Measurements from ENCODE around the gene ABHD11.
"Not testable (repeated sequence)": the region's sequence is repeated elsewhere in the genome, so short reads cannot be mapped to it uniquely, and the experiment has no call there.

Gene ABHD11

GRCh38 chr7:73718905-73719805 lies 19.4 kb downstream of the ABHD11 start, which contains the start of gene STX1A:
Gene STX1A, minus strand, starts transcription at chr7:73719669. Its CDS starts 38 bp downstream, at chr7:73719631.
- H3K27ac ChIP-seq (ENCODE audit: low read depth, low read length), result peak within 1 kb of the TSS; percentile 97
- no peaks in the 10 kb centered on the region for H3K27me3 ChIP-seq (ENCODE audit: insufficient read depth, low read length)
- peak within 1 kb of the TSS; percentile 97 for H3K4me3 ChIP-seq (ENCODE audit: low read depth, low read length)
- peaks cover 43% of the 10 kb centered on the region for H3K4me1 ChIP-seq (ENCODE audit: control insufficient read depth, insufficient read depth, low read length, unreplicated experiment)
- H3K79me2 ChIP-seq (ENCODE audit: control insufficient read depth, insufficient read depth, low read length, unreplicated experiment), result peaks cover 45% of the 10 kb centered on the region
- no peak within 1 kb of the TSS for H2AFZ ChIP-seq (ENCODE audit: low read length, unreplicated experiment)
- no peaks in the 10 kb centered on the region; the same call in 1 of the 2 replicates for H3K36me3 ChIP-seq (ENCODE audit: insufficient read depth, low read length)

GRCh38 chr7:73718438-73718881 lies 20.1 kb downstream of the ABHD11 start:
- Histone ChIP-seq H3K27me3 (ENCODE audit: insufficient read depth, low read length) (no peaks in the 10 kb centered on the region), H3K4me3 (ENCODE audit: low read depth, low read length) (peak overlapping the region; percentile 97), H3K27ac (ENCODE audit: low read depth, low read length) (peak overlapping the region; percentile 97), H3K4me1 (ENCODE audit: control insufficient read depth, insufficient read depth, low read length, unreplicated experiment) (peaks cover 49% of the 10 kb centered on the region), H3K79me2 (ENCODE audit: control insufficient read depth, insufficient read depth, low read length, unreplicated experiment) (peaks cover 52% of the 10 kb centered on the region), H2AFZ (ENCODE audit: low read length, unreplicated experiment) (no peak overlapping the region), H3K36me3 (ENCODE audit: insufficient read depth, low read length) (no peaks in the 10 kb centered on the region; the same call in 1 of the 2 replicates)

GRCh38 chr7:73717991-73718405 lies 20.6 kb downstream of the ABHD11 start:
- Histone ChIP-seq H3K36me3 (ENCODE audit: insufficient read depth, low read length) (peaks cover 3% of the 10 kb centered on the region; the same call in 1 of the 2 replicates), H3K27me3 (ENCODE audit: insufficient read depth, low read length) (no peaks in the 10 kb centered on the region), H3K27ac (ENCODE audit: low read depth, low read length) (peak overlapping the region; percentile 97), H2AFZ (ENCODE audit: low read length, unreplicated experiment) (no peak overlapping the region), H3K79me2 (ENCODE audit: control insufficient read depth, insufficient read depth, low read length, unreplicated experiment) (peaks cover 57% of the 10 kb centered on the region), H3K4me3 (ENCODE audit: low read depth, low read length) (peak overlapping the region; percentile 97), H3K4me1 (ENCODE audit: control insufficient read depth, insufficient read depth, low read length, unreplicated experiment) (peaks cover 52% of the 10 kb centered on the region)

- Histone ChIP-seq H3K4me1 (ENCODE audit: control insufficient read depth, insufficient read depth, low read length, unreplicated experiment) (peaks cover 58% of the 10 kb centered on the region), H3K27ac (ENCODE audit: low read depth, low read length) (peak overlapping the region; percentile 97), H3K79me2 (ENCODE audit: control insufficient read depth, insufficient read depth, low read length, unreplicated experiment) (peaks cover 64% of the 10 kb centered on the region), H3K27me3 (ENCODE audit: insufficient read depth, low read length) (no peaks in the 10 kb centered on the region), H2AFZ (ENCODE audit: low read length, unreplicated experiment) (no peak overlapping the region), H3K36me3 (ENCODE audit: insufficient read depth, low read length) (peaks cover 7% of the 10 kb centered on the region; the same call in 1 of the 2 replicates), H3K4me3 (ENCODE audit: low read depth, low read length) (peak overlapping the region; percentile 97)
Observed at GRCh38 chr7:73717025-73717807, 21.4 kb downstream of the ABHD11 start.

GRCh38 chr7:73716318-73716890 lies 22.2 kb downstream of the ABHD11 start:
- Histone ChIP-seq H3K4me3 (ENCODE audit: low read depth, low read length) (peak overlapping the region; percentile 69), H3K79me2 (ENCODE audit: control insufficient read depth, insufficient read depth, low read length, unreplicated experiment) (peaks cover 72% of the 10 kb centered on the region), H3K36me3 (ENCODE audit: insufficient read depth, low read length) (peaks cover 7% of the 10 kb centered on the region; the same call in 1 of the 2 replicates), H2AFZ (ENCODE audit: low read length, unreplicated experiment) (no peak overlapping the region), H3K4me1 (ENCODE audit: control insufficient read depth, insufficient read depth, low read length, unreplicated experiment) (peaks cover 58% of the 10 kb centered on the region), H3K27me3 (ENCODE audit: insufficient read depth, low read length) (no peaks in the 10 kb centered on the region), H3K27ac (ENCODE audit: low read depth, low read length) (peak overlapping the region; percentile 97)

- Histone ChIP-seq H3K4me3 (ENCODE audit: low read depth, low read length) (peak overlapping the region; percentile 69), H3K27ac (ENCODE audit: low read depth, low read length) (peak overlapping the region; percentile 97), H2AFZ (ENCODE audit: low read length, unreplicated experiment) (no peak overlapping the region), H3K4me1 (ENCODE audit: control insufficient read depth, insufficient read depth, low read length, unreplicated experiment) (peaks cover 59% of the 10 kb centered on the region), H3K27me3 (ENCODE audit: insufficient read depth, low read length) (no peaks in the 10 kb centered on the region), H3K79me2 (ENCODE audit: control insufficient read depth, insufficient read depth, low read length, unreplicated experiment) (peaks cover 79% of the 10 kb centered on the region), H3K36me3 (ENCODE audit: insufficient read depth, low read length) (peaks cover 14% of the 10 kb centered on the region; the same call in 1 of the 2 replicates)
Observed at GRCh38 chr7:73715648-73716317, 22.8 kb downstream of the ABHD11 start.

GRCh38 chr7:73713319-73713718 lies 25.3 kb downstream of the ABHD11 start:
- not testable (repeated sequence) for H3K27ac ChIP-seq (ENCODE audit: low read depth, low read length); H3K4me3 ChIP-seq (ENCODE audit: low read depth, low read length); H3K27me3 ChIP-seq (ENCODE audit: insufficient read depth, low read length); H2AFZ ChIP-seq (ENCODE audit: low read length, unreplicated experiment)
- H3K79me2 ChIP-seq (ENCODE audit: control insufficient read depth, insufficient read depth, low read length, unreplicated experiment), result peaks cover 91% of the 10 kb centered on the region
- peaks cover 21% of the 10 kb centered on the region; the same call in 1 of the 2 replicates for H3K36me3 ChIP-seq (ENCODE audit: insufficient read depth, low read length)
- peaks cover 68% of the 10 kb centered on the region for H3K4me1 ChIP-seq (ENCODE audit: control insufficient read depth, insufficient read depth, low read length, unreplicated experiment)

GRCh38 chr7:73712773-73713172 lies 25.8 kb downstream of the ABHD11 start:
- Histone ChIP-seq H3K36me3 (ENCODE audit: insufficient read depth, low read length) (peaks cover 21% of the 10 kb centered on the region; the same call in 1 of the 2 replicates), H3K27me3 (ENCODE audit: insufficient read depth, low read length) (no peaks in the 10 kb centered on the region), H3K4me3 (ENCODE audit: low read depth, low read length) (no peak overlapping the region), H3K4me1 (ENCODE audit: control insufficient read depth, insufficient read depth, low read length, unreplicated experiment) (peaks cover 71% of the 10 kb centered on the region), H3K27ac (ENCODE audit: low read depth, low read length) (peak overlapping the region; percentile 34; the same call in 1 of the 2 replicates), H2AFZ (ENCODE audit: low read length, unreplicated experiment) (no peak overlapping the region), H3K79me2 (ENCODE audit: control insufficient read depth, insufficient read depth, low read length, unreplicated experiment) (peaks cover 89% of the 10 kb centered on the region)

- Histone ChIP-seq H3K36me3 (ENCODE audit: insufficient read depth, low read length) (peaks cover 24% of the 10 kb centered on the region; the same call in 1 of the 2 replicates), H3K27me3 (ENCODE audit: insufficient read depth, low read length) (no peaks in the 10 kb centered on the region), H3K4me3 (ENCODE audit: low read depth, low read length) (no peak overlapping the region), H3K79me2 (ENCODE audit: control insufficient read depth, insufficient read depth, low read length, unreplicated experiment) (peaks cover 70% of the 10 kb centered on the region), H3K27ac (ENCODE audit: low read depth, low read length) (no peak overlapping the region), H2AFZ (ENCODE audit: low read length, unreplicated experiment) (no peak overlapping the region), H3K4me1 (ENCODE audit: control insufficient read depth, insufficient read depth, low read length, unreplicated experiment) (peaks cover 82% of the 10 kb centered on the region)
Observed at GRCh38 chr7:73708961-73709549, 29.5 kb downstream of the ABHD11 start.
